Thyroid gland (tissue), 4 donors: Measurements from ENCODE around the gene TEX51. TPM values are rescaled to one million over a fixed set of nuclear protein-coding genes. Genes with fewer than 3 reads are reported as not detected.

Experiments used
- DNase-seq, 2 donors: peaks; one replicate each; pipeline ENCODE4 v3.0.0-alpha.2; 2019
- H3K27ac ChIP-seq, 3 donors: fragments of 200-600 bp; sonication (generic); 1 replicate in 2 of 3; 2 replicates in 1 of 3; pipeline ENCODE4 v1.5.1; 2016 to 2019; ENCODE audit warnings: mild to moderate bottlenecking in 1 of 3, moderate library complexity in 1 of 3
- H3K27me3 ChIP-seq: fragments of 200-600 bp; sonication (generic); one replicate; pipeline ENCODE4 v1.5.1; 2019
- H3K36me3 ChIP-seq, 2 donors: fragments of 200-600 bp; sonication (generic); one replicate each; pipeline ENCODE4 v1.5.1; 2016 to 2019
- H3K4me1 ChIP-seq, 2 donors: fragments of 200-600 bp; sonication (generic); one replicate each; pipeline ENCODE4 v1.5.1; 2017 to 2019
- H3K4me3 ChIP-seq, 3 donors: fragments of 200-600 bp; sonication (generic); replicated peaks in 1 of 3; 1 replicate in 2 of 3; 2 replicates in 1 of 3; pipeline ENCODE4 v1.5.1; 2016; ENCODE audit warnings: mild to moderate bottlenecking in 1 of 3
- H3K9me3 ChIP-seq: fragments of 200-600 bp; sonication (generic); one replicate; pipeline ENCODE4 v1.5.1; 2017
- CTCF ChIP-seq, 6 experiments: fragments of 200-600 bp in 3 of 6; fragments of 450-650 bp in 3 of 6; sonication (generic) in 3 of 6; IDR thresholded peaks; one replicate each; pipeline ENCODE4 v1.5.1; 2016 to 2019; ENCODE audit warnings: antibody characterized with exemption in 6 of 6, mild to moderate bottlenecking in 2 of 6, inconsistent platforms in 1 of 6, moderate library complexity in 1 of 6
- POLR2A ChIP-seq, 2 donors: fragments of 450-650 bp; IDR thresholded peaks; one replicate each; pipeline ENCODE4 v1.6.1; 2017; ENCODE audit warnings: antibody characterized with exemption in 2 of 2, mild to moderate bottlenecking in 2 of 2, moderate library complexity in 1 of 2
- WGBS, 2 donors: methylation state at CpG; one replicate each; pipeline ENCODE4 v1.1.5; 2017; 5-methylcytosine and 5-hydroxymethylcytosine counted together
- intact Hi-C: fragments of 100-400 bp; cut with DNase I; formaldehyde crosslinking; loops from one replicate; pipeline ENCODE4 v1.15.1; 2023
- total RNA-seq, 4 donors: library from RNA; depleted of rRNA; stranded (reverse); fragments of >200 nt; gene quantifications; one replicate each; pipeline ENCODE4 v1.2.3, GENCODE V29; 2016

TEX51 gene
- not detected for total RNA-seq

DNA sequence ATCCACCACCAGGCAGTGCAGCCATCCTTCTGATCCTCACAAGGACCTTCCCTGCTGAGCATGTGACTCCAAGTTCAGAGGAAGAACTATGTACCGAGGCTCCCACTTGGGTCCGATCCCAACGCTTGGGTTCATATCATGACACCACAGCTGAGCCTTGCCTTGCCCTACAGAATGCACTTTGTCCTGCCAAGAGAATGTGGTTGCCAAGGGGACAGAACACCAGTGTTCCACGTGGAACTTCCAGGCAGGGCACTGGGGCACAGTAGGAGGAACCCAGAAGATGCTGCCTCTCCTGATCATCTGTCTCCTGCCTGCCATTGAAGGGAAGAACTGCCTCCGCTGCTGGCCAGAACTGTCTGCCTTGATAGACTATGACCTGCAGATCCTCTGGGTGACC is at the start of gene TEX51:
Gene TEX51, plus strand, starts transcription at position 255 of the 400 bp plus-strand sequence. Its CDS starts 29 bp downstream, at position 284.
- no peak for DNase-seq
- H3K27me3 ChIP-seq, result no peaks in the 10 kb centered on the region
- H3K4me3 ChIP-seq, result no peak within 1 kb of the TSS
- no peaks in the 10 kb centered on the region for H3K9me3 ChIP-seq
- TF ChIP-seq POLR2A (IDR thresholded peaks at IDR 0.05), result no peak
- TF ChIP-seq CTCF (IDR thresholded peaks at IDR 0.05), result no peak
- no peaks in the 10 kb centered on the region for H3K4me1 ChIP-seq
- intact Hi-C loops, result no loop called here
- no peak within 1 kb of the TSS for H3K27ac ChIP-seq
- no peaks in the 10 kb centered on the region for H3K36me3 ChIP-seq
- WGBS, 2 donors, result 72 to 73% methylated on average over 5 of the region's 5 CpGs

GRCh38 chr2:126849054-126849453 is 49.6 kb upstream of the TEX51 start:
- Histone ChIP-seq H3K4me1 (no peaks in the 10 kb centered on the region), H3K9me3 (no peaks in the 10 kb centered on the region), H3K4me3 (no peak overlapping the region), H3K27me3 (no peaks in the 10 kb centered on the region), H3K36me3 (no peaks in the 10 kb centered on the region), H3K27ac (no peak overlapping the region)
- no peak for DNase-seq
- 77 to 84% methylated on average over 2 of the region's 2 CpGs for WGBS, 2 donors
- TF ChIP-seq CTCF (IDR thresholded peaks at IDR 0.05) (no peak), POLR2A (IDR thresholded peaks at IDR 0.05) (no peak)
- intact Hi-C loops, result no loop called here

DNA sequence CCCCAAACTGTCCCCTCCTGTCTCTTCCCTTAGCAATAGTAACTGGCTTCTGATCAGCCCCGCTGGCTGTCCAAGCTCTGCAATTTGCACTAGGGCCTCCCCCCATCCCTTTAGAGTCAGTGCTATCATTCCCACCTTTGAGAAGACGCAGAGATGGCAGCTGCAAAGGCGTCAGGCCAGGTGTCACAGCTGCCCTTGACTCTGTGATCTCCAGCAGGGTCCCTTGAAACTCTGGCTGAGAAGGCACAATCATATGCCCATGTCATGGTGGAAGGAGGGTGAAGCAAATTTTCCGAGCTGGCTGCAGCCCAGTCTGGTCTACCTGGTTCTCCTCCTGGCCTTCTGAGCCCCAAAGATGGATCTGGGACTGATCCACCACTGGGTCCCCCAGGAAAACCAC is 49.2 kb upstream of the TEX51 start:
- H3K4me1 ChIP-seq, result no peaks in the 10 kb centered on the region
- H3K36me3 ChIP-seq, result no peaks in the 10 kb centered on the region
- WGBS, 2 donors, result 75 to 93% methylated on average over 3 to 4 of the region's 4 CpGs
- no peaks in the 10 kb centered on the region for H3K27me3 ChIP-seq
- DNase-seq, result no peak
- TF ChIP-seq POLR2A (IDR thresholded peaks at IDR 0.05), result no peak
- no peak for TF ChIP-seq CTCF (IDR thresholded peaks at IDR 0.05)
- H3K4me3 ChIP-seq, result no peak overlapping the region
- H3K9me3 ChIP-seq, result no peaks in the 10 kb centered on the region
- H3K27ac ChIP-seq, result no peak overlapping the region
- intact Hi-C loops, result no loop called here

- 80 to 87% methylated on average over 5 to 7 of the region's 7 CpGs for WGBS, 2 donors
- no peak for TF ChIP-seq CTCF (IDR thresholded peaks at IDR 0.05)
- no peak for TF ChIP-seq POLR2A (IDR thresholded peaks at IDR 0.05)
- Histone ChIP-seq H3K27ac (no peak overlapping the region), H3K4me3 (no peak overlapping the region), H3K4me1 (no peaks in the 10 kb centered on the region), H3K27me3 (no peaks in the 10 kb centered on the region), H3K36me3 (no peaks in the 10 kb centered on the region), H3K9me3 (no peaks in the 10 kb centered on the region)
- DNase-seq, result no peak
- intact Hi-C loops, result no loop called here
Observed at GRCh38 chr2:126849991-126850535, 48.6 kb upstream of the TEX51 start.

DNA sequence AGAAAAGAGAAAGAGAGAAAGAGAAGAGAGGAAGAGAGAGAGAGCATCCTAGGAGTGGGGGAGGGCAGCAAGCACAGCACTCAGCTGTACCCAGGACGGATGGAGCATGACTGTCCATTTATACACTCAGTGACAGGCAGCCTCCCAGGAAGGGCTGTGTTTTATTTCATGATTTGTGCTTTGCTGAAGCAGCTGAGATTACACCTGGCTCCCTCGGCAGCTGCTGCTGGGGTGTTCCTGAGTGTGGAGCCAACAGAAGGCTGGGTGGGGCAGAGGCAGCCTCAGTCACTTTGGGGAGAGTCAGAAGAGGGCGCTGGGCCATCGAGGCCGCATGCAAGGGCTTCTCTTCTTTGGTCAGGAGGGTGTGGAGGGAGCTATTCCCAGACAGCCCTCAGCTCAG is 47.8 kb upstream of the TEX51 start:
- intact Hi-C loops, result no loop called here
- TF ChIP-seq CTCF (IDR thresholded peaks at IDR 0.05), result no peak
- no peak for TF ChIP-seq POLR2A (IDR thresholded peaks at IDR 0.05)
- WGBS, 2 donors, result 63 to 67% methylated on average over 5 of the region's 5 CpGs
- Histone ChIP-seq H3K27me3 (no peaks in the 10 kb centered on the region), H3K9me3 (no peaks in the 10 kb centered on the region), H3K27ac (no peak overlapping the region), H3K4me1 (no peaks in the 10 kb centered on the region), H3K36me3 (no peaks in the 10 kb centered on the region), H3K4me3 (no peak overlapping the region)
- no peak for DNase-seq
